Lower lobe of right lung (tissue), 2 donors: ENCODE results near the gene AFAP1L1. TPM values are rescaled to one million over a fixed set of nuclear protein-coding genes. Genes with fewer than 3 reads are reported as not detected.

Source experiments
- ATAC-seq, 2 donors: fragments of 200-7000 bp; cut with Tn5 transposase; one replicate each; pipeline ENCODE4 v1.9.1; 2020 to 2022; ENCODE audit warnings: mild to moderate bottlenecking in 2 of 2, moderate library complexity in 2 of 2
- DNase-seq: peaks from one replicate; pipeline ENCODE4 v3.0.0-alpha.2; 2020
- H3K27ac ChIP-seq: fragments of 200-600 bp; one replicate; pipeline ENCODE4 v1.8.0; 2022
- H3K27me3 ChIP-seq: fragments of 200-600 bp; one replicate; pipeline ENCODE4 v1.8.0; 2022; ENCODE audit warnings: low read depth
- H3K36me3 ChIP-seq: fragments of 200-600 bp; one replicate; pipeline ENCODE4 v1.8.0; 2022; ENCODE audit warnings: mild to moderate bottlenecking
- H3K4me1 ChIP-seq: fragments of 200-600 bp; one replicate; pipeline ENCODE4 v1.8.0; 2022
- H3K4me3 ChIP-seq: fragments of 200-600 bp; one replicate; pipeline ENCODE4 v1.8.0; 2022; ENCODE audit warnings: mild to moderate bottlenecking
- H3K9me3 ChIP-seq: fragments of 200-600 bp; one replicate; pipeline ENCODE4 v1.8.0; 2022
- intact Hi-C: fragments of 100-400 bp; cut with DNase I; formaldehyde crosslinking; loops from one replicate; pipeline ENCODE4 v1.11.0; 2022
- total RNA-seq: library from RNA; stranded (reverse); fragmentation: NEBNext Ultra II Directional; extraction: Animal tissue kit (Norgen Biotek cat#: 25700); gene quantifications from one replicate; pipeline ENCODE4 v1.2.1, GENCODE V29; 2021
- TF ChIP-seq, protein P1 (sequence below): fragments of 200-600 bp; IDR thresholded peaks from one replicate; pipeline ENCODE4 v1.8.0; 2022; ENCODE audit warnings: antibody characterized with exemption, mild to moderate bottlenecking
- donor health status: DM: no; HTN: yes; CAD: no; lungs with severe emphysema.

The AFAP1L1 gene
- total RNA-seq, 1 donor from 2014 or later, result 26.6 TPM

DNA sequence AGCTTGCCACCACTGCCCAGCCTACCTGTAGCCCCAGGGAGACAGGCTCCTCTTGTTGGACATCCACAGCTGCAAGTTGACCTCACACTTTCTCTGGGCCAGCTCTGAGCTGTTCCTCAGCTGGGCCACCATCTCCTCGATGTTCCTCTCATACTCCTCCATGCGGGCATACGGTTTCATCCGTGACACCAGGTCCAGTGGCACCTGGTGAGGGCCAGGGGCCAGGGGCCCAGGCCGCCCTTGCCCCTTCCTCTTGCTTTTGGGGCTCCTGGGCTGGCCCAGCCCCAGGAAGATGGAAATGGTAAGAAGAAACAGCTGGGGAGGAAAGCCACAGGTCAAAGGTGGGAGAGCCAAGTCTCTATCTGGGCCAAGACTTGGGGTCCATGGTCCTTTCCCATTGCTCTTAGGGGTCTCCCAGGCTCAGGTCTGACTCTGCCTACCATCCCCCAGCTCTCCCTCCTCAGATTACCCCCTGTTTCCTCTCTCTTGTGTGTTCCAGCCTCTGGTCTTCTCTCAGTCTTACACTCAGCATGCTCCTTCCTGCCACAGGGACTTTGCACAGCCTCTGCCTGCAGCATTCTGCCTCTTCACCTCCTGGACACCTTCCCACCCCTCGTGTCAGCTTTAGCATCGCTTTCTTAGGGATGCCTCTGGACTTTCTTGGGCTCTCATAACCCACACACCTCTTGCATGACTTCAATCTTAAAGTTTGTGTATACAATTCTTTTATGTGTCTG, 105.2 kb downstream of the AFAP1L1 start:
- no peak overlapping the region for H3K4me3 ChIP-seq
- TF ChIP-seq, protein P1, sequence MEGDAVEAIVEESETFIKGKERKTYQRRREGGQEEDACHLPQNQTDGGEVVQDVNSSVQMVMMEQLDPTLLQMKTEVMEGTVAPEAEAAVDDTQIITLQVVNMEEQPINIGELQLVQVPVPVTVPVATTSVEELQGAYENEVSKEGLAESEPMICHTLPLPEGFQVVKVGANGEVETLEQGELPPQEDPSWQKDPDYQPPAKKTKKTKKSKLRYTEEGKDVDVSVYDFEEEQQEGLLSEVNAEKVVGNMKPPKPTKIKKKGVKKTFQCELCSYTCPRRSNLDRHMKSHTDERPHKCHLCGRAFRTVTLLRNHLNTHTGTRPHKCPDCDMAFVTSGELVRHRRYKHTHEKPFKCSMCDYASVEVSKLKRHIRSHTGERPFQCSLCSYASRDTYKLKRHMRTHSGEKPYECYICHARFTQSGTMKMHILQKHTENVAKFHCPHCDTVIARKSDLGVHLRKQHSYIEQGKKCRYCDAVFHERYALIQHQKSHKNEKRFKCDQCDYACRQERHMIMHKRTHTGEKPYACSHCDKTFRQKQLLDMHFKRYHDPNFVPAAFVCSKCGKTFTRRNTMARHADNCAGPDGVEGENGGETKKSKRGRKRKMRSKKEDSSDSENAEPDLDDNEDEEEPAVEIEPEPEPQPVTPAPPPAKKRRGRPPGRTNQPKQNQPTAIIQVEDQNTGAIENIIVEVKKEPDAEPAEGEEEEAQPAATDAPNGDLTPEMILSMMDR, result no peak
- H3K36me3 ChIP-seq, result no peaks in the 10 kb centered on the region
- H3K4me1 ChIP-seq, result peaks cover 11% of the 10 kb centered on the region
- H3K27ac ChIP-seq, result no peak overlapping the region
- no peaks in the 10 kb centered on the region for H3K9me3 ChIP-seq
- intact Hi-C loops, result no loop called here
- H3K27me3 ChIP-seq, result no peaks in the 10 kb centered on the region
- ATAC-seq (no peak), DNase-seq (no peak)

DNA sequence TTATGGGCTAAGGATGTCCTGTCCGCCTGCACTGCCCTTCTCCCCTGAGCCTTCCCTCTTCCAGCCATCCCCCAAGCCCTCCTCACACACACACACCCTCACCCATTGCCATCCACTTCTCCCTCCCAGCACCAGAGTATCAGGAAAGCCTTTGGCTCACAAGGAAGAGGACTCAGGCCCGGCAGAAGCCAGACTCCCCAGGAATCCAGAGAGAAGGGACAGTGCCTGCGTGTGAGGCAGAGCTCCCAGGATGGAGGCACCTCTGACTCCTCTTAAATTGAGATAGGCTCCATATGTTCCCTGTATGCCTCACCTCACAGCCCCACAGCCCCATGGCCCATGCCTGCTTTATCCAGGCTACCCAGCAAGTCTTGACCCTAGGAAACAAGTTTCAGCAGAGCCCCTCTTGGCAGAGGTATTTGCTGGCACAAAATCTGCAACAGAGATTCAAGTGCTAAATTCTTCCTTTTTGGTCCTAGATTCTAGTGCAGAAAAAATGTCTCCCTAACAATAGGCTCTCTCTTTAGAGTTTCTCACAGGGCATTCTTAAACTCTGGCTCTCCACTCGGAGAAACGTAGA, 106.7 kb downstream of the AFAP1L1 start:
- intact Hi-C loops, result no loop called here
- H3K27ac ChIP-seq, result no peak overlapping the region
- TF ChIP-seq, protein P1, result no peak

DNA sequence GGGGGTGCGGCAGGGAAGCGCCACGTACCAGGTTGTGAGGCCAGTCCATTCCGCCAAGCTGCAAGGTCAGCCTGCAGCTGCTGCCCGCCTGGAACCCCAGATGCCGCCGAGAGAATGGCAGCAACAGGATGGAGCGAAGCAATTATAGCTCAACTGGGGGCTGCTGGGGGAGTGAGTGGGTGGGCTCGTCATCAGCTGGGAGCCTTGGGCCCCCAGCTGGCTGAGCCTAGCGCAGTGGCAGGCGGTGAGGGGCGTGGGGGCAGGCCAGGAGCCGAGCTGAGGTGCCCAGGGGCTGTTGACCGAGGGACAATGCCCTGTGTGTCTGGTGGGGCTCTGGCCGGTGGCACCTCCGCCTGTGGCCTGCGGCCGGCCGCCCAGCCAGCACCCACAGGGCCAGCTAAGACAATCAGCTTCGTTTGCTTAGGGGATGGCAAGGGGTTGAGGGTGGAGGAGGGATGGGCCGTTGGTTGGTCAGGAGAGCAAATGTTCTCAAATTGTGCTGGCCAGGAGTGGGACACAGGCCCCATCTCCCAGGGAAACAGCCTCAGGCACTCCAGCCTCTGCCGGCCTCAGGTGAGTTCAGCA, 107.6 kb downstream of the AFAP1L1 start, which contains the start of gene IL17B:
TSS of gene IL17B (minus strand) at position 116 of the 585 bp plus-strand sequence. CDS start at position 49, 67 bp downstream.
- Histone ChIP-seq H3K4me1 (peaks cover 33% of the 10 kb centered on the region), H3K9me3 (no peaks in the 10 kb centered on the region), H3K4me3 (no peak within 1 kb of the TSS), H3K27me3 (no peaks in the 10 kb centered on the region), H3K36me3 (no peaks in the 10 kb centered on the region), H3K27ac (no peak within 1 kb of the TSS)
- DNase-seq, result no peak
- intact Hi-C loops, result no loop called here
- ATAC-seq, result no peak
- TF ChIP-seq, protein P1, result no peak

More for the DNA sequence above, 106.7 kb downstream of the AFAP1L1 start:
- ATAC-seq (no peak), DNase-seq (no peak)
- H3K27me3 ChIP-seq, result no peaks in the 10 kb centered on the region
- peaks cover 25% of the 10 kb centered on the region for H3K4me1 ChIP-seq
- no peaks in the 10 kb centered on the region for H3K9me3 ChIP-seq
- H3K4me3 ChIP-seq, result no peak overlapping the region
- H3K36me3 ChIP-seq, result no peaks in the 10 kb centered on the region

DNA sequence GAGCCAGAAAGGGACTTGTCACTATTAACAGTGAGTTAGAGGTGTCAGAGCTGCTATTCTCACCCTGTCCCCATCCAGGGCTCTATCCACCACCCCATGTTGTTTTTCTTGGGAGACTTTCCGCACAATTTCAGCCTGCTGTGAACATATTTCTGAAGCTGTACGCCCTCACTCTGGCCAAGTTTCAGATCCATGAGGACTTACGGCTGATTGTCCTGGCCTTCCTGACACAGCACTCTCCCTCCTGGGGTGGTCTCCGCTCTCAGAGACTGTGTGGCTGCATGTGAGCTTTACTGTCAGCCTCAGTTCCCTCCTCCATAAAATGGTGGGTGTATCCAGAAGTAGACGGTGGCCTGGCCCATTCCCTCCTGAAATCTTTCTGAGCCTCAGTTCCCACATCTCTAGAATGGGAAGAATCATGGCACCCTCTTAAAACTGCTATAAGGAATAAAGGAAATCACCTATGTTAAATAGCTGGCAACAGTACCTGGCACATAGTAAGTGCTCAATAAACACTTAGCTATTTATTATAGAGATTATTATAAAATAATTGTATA, 108.2 kb downstream of the AFAP1L1 start:
- Histone ChIP-seq H3K27ac (no peak overlapping the region), H3K36me3 (no peaks in the 10 kb centered on the region), H3K4me3 (no peak overlapping the region), H3K4me1 (peaks cover 33% of the 10 kb centered on the region), H3K9me3 (no peaks in the 10 kb centered on the region), H3K27me3 (no peaks in the 10 kb centered on the region)
- no peak for DNase-seq
- intact Hi-C loops, result no loop called here
- no peak for ATAC-seq
- TF ChIP-seq, protein P1, result no peak

DNA sequence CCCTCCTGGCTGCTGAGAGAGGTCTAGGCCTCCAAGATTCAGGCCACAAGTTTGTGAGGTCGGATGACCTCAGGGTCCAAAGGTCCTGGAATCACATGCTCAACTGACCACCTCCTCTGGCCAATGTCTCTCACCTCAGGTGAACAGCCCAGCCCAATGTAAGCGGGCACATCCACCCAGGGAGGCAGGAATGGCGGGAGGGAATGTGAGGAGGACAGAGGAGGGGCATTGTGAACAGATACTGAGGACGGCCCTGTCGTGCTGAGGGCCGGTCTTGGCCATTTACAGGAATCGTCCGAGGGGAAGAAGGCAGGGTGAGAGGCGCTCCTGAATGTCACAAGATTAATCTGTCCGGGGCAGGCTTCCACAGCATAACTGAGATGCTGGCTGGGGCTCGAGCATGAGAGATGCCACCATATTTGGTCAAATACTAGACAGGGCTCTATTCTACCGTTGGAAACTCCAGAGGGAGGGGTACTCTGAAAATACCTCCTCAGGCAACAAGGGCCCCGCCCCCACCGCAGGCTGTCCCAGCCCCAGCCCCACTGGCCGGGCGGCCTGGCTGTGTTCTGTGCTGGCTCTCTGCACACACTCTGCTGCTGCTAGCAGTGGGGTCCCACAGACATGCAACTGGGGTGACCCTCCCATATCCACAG, 108.9 kb downstream of the AFAP1L1 start:
- TF ChIP-seq, protein P1, result no peak
- ATAC-seq (peak in 1 of 2 donors; percentile 2), DNase-seq (no peak)
- H3K27me3 ChIP-seq, result no peaks in the 10 kb centered on the region
- peak overlapping the region; percentile 41 for H3K27ac ChIP-seq
- peaks cover 36% of the 10 kb centered on the region for H3K4me1 ChIP-seq
- no peak overlapping the region for H3K4me3 ChIP-seq
- no peaks in the 10 kb centered on the region for H3K9me3 ChIP-seq
- no peaks in the 10 kb centered on the region for H3K36me3 ChIP-seq
- intact Hi-C loops, result no loop called here
